IPS-18a (cell line): ENCODE measurements around the gene ZSWIM5.
"Not testable (repeated sequence)": the region's sequence is repeated elsewhere in the genome, so short reads cannot be mapped to it uniquely, and the experiment has no call there.

ENCODE experiments used
- H3K27ac ChIP-seq: one replicate; pipeline ENCODE4 v1.5.1; 2013; ENCODE audit warnings: low read length
- H3K27me3 ChIP-seq: one replicate; pipeline ENCODE4 v1.6.1; 2013; ENCODE audit warnings: mild to moderate bottlenecking, low read length; ENCODE audit not compliant: control insufficient read depth, insufficient read depth
- H3K36me3 ChIP-seq: one replicate; pipeline ENCODE4 v1.6.1; 2013; ENCODE audit warnings: low read depth, low read length; ENCODE audit not compliant: control insufficient read depth
- H3K4me1 ChIP-seq: one replicate; pipeline ENCODE4 v1.6.1; 2013; ENCODE audit warnings: low read depth, low read length; ENCODE audit not compliant: control insufficient read depth
- H3K4me3 ChIP-seq: one replicate; pipeline ENCODE4 v1.5.1; 2013; ENCODE audit warnings: low read length
- H3K9ac ChIP-seq: one replicate; pipeline ENCODE4 v1.6.1; 2013; ENCODE audit warnings: mild to moderate bottlenecking, low read length, moderate library complexity
- H3K9me3 ChIP-seq: one replicate; pipeline ENCODE4 v1.6.1; 2013; ENCODE audit warnings: low read depth, low read length; ENCODE audit not compliant: control insufficient read depth

Gene ZSWIM5

GRCh38 chr1:44988531-44989156 is 217.8 kb downstream of the ZSWIM5 start:
- Histone ChIP-seq H3K4me1 (peaks cover 8% of the 10 kb centered on the region), H3K4me3 (no peak overlapping the region), H3K9ac (no peak overlapping the region)

GRCh38 chr1:44985747-44986359 is 220.6 kb downstream of the ZSWIM5 start:
- H3K4me3 ChIP-seq: peak overlapping the region; percentile 98

More at GRCh38 chr1:44988531-44989156, 217.8 kb downstream of the ZSWIM5 start:
- Histone ChIP-seq H3K9me3 (no peaks in the 10 kb centered on the region), H3K27me3 (no peaks in the 10 kb centered on the region), H3K27ac (no peak overlapping the region), H3K36me3 (no peaks in the 10 kb centered on the region)

DNA sequence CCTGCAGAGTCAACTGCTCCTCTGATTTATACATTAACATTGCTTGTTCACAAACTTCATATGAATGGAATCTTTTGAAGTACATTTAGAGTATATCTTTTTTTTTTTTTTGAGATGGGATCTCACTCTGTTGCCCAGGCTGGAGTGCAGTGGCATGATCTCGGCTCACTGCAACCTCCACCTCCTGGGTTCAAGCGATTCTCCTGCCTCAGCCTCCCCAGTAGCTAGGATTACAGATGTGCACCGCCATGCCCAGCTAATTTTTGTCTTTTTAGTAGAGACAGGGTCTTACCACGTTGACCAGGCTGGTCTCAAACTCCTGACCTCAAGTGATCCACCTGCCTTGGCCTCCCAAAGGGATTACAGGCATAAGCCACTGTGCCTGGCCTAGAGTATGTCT is 229.0 kb downstream of the ZSWIM5 start:
- H3K9ac ChIP-seq, H3K9me3 ChIP-seq, H3K27ac ChIP-seq, H3K4me1 ChIP-seq, H3K27me3 ChIP-seq, H3K4me3 ChIP-seq: not testable (repeated sequence)
- H3K36me3 ChIP-seq: peaks cover 44% of the 10 kb centered on the region

More at GRCh38 chr1:44985747-44986359, 220.6 kb downstream of the ZSWIM5 start:
- Histone ChIP-seq H3K36me3 (peaks cover 4% of the 10 kb centered on the region), H3K27ac (no peak overlapping the region), H3K9ac (peak overlapping the region; percentile 67), H3K4me1 (peaks cover 8% of the 10 kb centered on the region), H3K9me3 (no peaks in the 10 kb centered on the region), H3K27me3 (no peaks in the 10 kb centered on the region)

- Histone ChIP-seq H3K4me1 (no peaks in the 10 kb centered on the region), H3K9ac (no peak overlapping the region), H3K36me3 (peaks cover 44% of the 10 kb centered on the region)
Measured at GRCh38 chr1:44976252-44976651, 230.2 kb downstream of the ZSWIM5 start.

DNA sequence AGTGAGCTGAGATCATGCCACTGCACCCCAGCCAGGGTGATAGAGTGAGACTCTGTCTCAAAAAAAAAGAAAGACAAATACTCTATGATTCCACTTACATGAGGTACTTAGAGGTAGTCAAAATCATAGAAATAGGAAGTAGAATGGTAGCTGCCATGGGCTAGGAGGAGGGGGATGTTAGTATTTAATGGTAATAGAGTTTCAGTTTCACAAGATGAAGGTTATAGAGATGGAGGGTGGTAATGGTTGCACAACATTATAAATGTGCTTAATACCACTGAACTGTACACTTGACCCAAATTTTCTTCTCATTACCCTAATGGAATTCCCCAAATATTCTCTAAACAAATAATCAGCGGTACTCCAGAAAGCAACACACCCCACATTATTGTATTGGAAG is 232.8 kb downstream of the ZSWIM5 start:
- no peak overlapping the region for H3K27ac ChIP-seq

More at GRCh38 chr1:44976252-44976651, 230.2 kb downstream of the ZSWIM5 start:
- Histone ChIP-seq H3K9me3 (no peaks in the 10 kb centered on the region), H3K27me3 (no peaks in the 10 kb centered on the region), H3K4me3 (no peak overlapping the region), H3K27ac (no peak overlapping the region)

GRCh38 chr1:44970317-44970716 is 236.1 kb downstream of the ZSWIM5 start:
- Histone ChIP-seq H3K9me3 (no peaks in the 10 kb centered on the region), H3K36me3 (peaks cover 1% of the 10 kb centered on the region), H3K27ac (no peak overlapping the region), H3K9ac (no peak overlapping the region), H3K4me1 (no peaks in the 10 kb centered on the region), H3K4me3 (no peak overlapping the region), H3K27me3 (no peaks in the 10 kb centered on the region)

More for the DNA sequence above, 232.8 kb downstream of the ZSWIM5 start:
- Histone ChIP-seq H3K4me1 (no peaks in the 10 kb centered on the region), H3K9me3 (no peaks in the 10 kb centered on the region), H3K4me3 (no peak overlapping the region), H3K9ac (no peak overlapping the region), H3K27me3 (no peaks in the 10 kb centered on the region), H3K36me3 (peaks cover 26% of the 10 kb centered on the region)
